Measurements from ENCODE around the gene RUVBL1. TPM values are rescaled to one million over a fixed set of nuclear protein-coding genes. Genes with fewer than 3 reads are reported as not detected.

Gene RUVBL1
- total and polyA plus RNA-seq, 2 donors (not counting 1 experiment from before 2014, with no cell fraction given): 52.3 to 67.2 TPM

DNA sequence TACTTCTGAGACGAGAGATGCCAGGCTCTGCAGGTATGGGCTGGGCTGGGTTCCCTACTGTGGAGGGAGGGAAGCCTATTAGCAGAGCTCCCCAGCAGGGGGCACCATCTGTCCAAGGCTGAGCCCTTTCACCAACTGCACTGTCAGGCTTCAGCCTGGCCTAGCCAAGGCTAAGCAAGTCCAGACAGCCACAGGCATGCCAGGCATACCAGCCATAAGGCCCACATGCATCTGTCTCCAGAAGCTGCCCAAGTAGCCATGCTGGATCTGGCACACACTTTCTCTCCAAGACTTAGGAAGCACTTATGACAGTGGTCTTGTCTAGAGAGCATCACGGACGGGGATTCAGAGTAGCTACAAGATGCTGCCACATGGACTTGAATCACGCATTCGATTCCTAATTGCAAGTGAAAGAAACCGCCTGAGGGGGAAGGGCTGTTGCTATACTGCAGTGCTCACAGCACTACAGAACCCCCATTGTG, 28.3 kb downstream of the RUVBL1 start:
- Histone ChIP-seq H2AFZ (ENCODE audit: low read length) (no peak overlapping the region), H3K4me1 (ENCODE audit: control insufficient read depth, extremely low read depth, insufficient read depth, low read length) (peaks cover 5% of the 10 kb centered on the region), H3K4me2 (ENCODE audit: extremely low read depth, insufficient read depth, low read length) (no peak overlapping the region), H3K27ac (ENCODE audit: insufficient read depth, low read length) (no peak overlapping the region), H3K36me3 (ENCODE audit: control insufficient read depth, insufficient read depth, low read length) (peaks cover 14% of the 10 kb centered on the region), H3K27me3 (ENCODE audit: control insufficient read depth, insufficient read depth, low read length) (no peaks in the 10 kb centered on the region), H3K79me2 (ENCODE audit: control insufficient read depth, insufficient read depth, low read length) (no peaks in the 10 kb centered on the region), H4K20me1 (ENCODE audit: control insufficient read depth, extremely low read depth, insufficient read depth, low read length) (no peaks in the 10 kb centered on the region), H3K4me3 (replicated peaks in 1 of 4; ENCODE audit: control extremely low read depth in 1 of 4, insufficient read depth in 1 of 4, low read depth in 3 of 4, low read length in 4 of 4) (no peak overlapping the region), H3K9me3 (ENCODE audit: control insufficient read depth, insufficient read depth, low read depth, low read length) (no peaks in the 10 kb centered on the region), H3K9ac (ENCODE audit: insufficient read depth, low read length) (no peak overlapping the region)
- TF ChIP-seq, protein P1, sequence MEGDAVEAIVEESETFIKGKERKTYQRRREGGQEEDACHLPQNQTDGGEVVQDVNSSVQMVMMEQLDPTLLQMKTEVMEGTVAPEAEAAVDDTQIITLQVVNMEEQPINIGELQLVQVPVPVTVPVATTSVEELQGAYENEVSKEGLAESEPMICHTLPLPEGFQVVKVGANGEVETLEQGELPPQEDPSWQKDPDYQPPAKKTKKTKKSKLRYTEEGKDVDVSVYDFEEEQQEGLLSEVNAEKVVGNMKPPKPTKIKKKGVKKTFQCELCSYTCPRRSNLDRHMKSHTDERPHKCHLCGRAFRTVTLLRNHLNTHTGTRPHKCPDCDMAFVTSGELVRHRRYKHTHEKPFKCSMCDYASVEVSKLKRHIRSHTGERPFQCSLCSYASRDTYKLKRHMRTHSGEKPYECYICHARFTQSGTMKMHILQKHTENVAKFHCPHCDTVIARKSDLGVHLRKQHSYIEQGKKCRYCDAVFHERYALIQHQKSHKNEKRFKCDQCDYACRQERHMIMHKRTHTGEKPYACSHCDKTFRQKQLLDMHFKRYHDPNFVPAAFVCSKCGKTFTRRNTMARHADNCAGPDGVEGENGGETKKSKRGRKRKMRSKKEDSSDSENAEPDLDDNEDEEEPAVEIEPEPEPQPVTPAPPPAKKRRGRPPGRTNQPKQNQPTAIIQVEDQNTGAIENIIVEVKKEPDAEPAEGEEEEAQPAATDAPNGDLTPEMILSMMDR (conservative IDR thresholded peaks at IDR 0.05 in 1 of 2, IDR thresholded peaks at IDR 0.05 in 1 of 2; ENCODE audit: low read depth in 1 of 2, low read length in 2 of 2): peak; percentile 80 to 90
- no peak for TF ChIP-seq EZH2 (IDR thresholded peaks at IDR 0.05; ENCODE audit: low read length, missing control alignments)
- DNase-seq (ENCODE audit: low read depth in 2 of 2): peak; percentile 83 to 88

DNA sequence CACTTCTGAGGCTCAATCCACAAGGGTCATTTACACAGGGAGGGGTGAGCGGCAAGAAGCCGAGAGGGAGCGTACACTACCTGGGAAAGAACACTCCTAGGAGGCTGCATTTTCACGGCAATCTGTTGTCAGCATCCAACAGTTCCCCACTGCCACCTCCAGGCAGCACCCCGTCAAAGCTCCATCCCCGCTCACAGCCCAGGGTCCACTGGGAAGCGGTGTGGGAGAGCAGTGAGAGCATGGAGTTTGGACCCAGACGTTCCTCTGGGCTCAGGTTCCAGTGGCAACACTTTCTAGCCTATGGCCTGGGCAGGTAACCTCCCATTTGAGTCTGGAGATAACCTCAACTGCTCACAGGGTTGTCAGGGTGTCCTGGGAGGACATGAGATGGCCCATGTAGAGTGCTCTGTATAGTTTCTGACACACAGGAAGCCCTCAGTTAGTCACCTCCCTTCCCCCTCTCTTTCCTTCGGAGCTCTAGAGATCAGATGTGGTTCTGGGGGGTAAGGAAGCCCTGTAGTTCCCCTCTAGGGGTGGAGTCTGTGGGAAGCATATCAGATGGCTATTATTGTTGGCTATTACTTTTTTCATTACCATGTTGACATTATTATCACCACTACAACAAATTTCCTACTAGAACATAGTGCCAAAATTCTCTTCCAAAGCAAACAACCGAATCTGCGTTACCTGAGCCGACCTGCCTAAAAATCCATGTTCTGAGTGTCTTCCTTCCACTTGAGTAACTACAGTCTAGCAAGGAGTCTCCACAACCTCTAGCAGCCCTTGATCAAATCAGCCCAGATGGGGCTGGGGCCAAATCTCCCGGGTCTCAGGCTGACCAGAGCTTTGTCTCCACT, 29.1 kb downstream of the RUVBL1 start:
- Histone ChIP-seq H3K79me2 (ENCODE audit: control insufficient read depth, insufficient read depth, low read length) (no peaks in the 10 kb centered on the region), H3K4me3 (replicated peaks in 1 of 4; ENCODE audit: control extremely low read depth in 1 of 4, insufficient read depth in 1 of 4, low read depth in 3 of 4, low read length in 4 of 4) (no peak overlapping the region), H3K4me2 (ENCODE audit: extremely low read depth, insufficient read depth, low read length) (no peak overlapping the region), H3K9me3 (ENCODE audit: control insufficient read depth, insufficient read depth, low read depth, low read length) (no peaks in the 10 kb centered on the region), H3K4me1 (ENCODE audit: control insufficient read depth, extremely low read depth, insufficient read depth, low read length) (peaks cover 5% of the 10 kb centered on the region), H4K20me1 (ENCODE audit: control insufficient read depth, extremely low read depth, insufficient read depth, low read length) (no peaks in the 10 kb centered on the region), H3K36me3 (ENCODE audit: control insufficient read depth, insufficient read depth, low read length) (peaks cover 12% of the 10 kb centered on the region), H3K9ac (ENCODE audit: insufficient read depth, low read length) (no peak overlapping the region), H2AFZ (ENCODE audit: low read length) (no peak overlapping the region), H3K27ac (ENCODE audit: insufficient read depth, low read length) (no peak overlapping the region), H3K27me3 (ENCODE audit: control insufficient read depth, insufficient read depth, low read length) (no peaks in the 10 kb centered on the region)
- TF ChIP-seq, protein P1 (conservative IDR thresholded peaks at IDR 0.05 in 1 of 2, IDR thresholded peaks at IDR 0.05 in 1 of 2; ENCODE audit: low read depth in 1 of 2, low read length in 2 of 2): no peak
- TF ChIP-seq EZH2 (IDR thresholded peaks at IDR 0.05; ENCODE audit: low read length, missing control alignments): no peak
- peak in 1 of 2 donors; percentile 27 for DNase-seq (ENCODE audit: low read depth in 2 of 2)

DNA sequence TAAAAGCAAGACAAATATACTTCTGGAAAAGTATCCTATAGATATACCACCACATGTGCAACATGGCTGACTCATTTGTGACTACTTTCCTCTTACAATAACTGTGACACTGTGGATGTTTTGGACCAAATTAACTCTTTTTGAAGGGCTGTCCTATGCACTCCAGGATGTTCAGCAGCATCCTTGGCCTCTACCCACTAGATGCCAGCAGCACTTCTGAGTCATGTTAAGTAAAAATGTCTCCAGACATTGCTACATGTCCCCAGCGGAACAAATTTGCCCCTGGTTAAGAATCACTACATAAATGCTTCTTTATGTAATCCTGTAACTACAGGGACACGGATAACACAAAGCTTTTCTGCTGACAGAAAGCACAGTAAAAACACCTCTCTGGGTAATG, 32.0 kb downstream of the RUVBL1 start:
- Histone ChIP-seq H3K79me2 (ENCODE audit: control insufficient read depth, insufficient read depth, low read length) (no peaks in the 10 kb centered on the region), H3K9me3 (ENCODE audit: control insufficient read depth, insufficient read depth, low read depth, low read length) (no peaks in the 10 kb centered on the region), H3K36me3 (ENCODE audit: control insufficient read depth, insufficient read depth, low read length) (peaks cover 8% of the 10 kb centered on the region), H3K27ac (ENCODE audit: insufficient read depth, low read length) (no peak overlapping the region), H3K4me3 (replicated peaks in 1 of 4; ENCODE audit: control extremely low read depth in 1 of 4, insufficient read depth in 1 of 4, low read depth in 3 of 4, low read length in 4 of 4) (no peak overlapping the region), H3K27me3 (ENCODE audit: control insufficient read depth, insufficient read depth, low read length) (no peaks in the 10 kb centered on the region), H3K4me2 (ENCODE audit: extremely low read depth, insufficient read depth, low read length) (no peak overlapping the region), H3K9ac (ENCODE audit: insufficient read depth, low read length) (no peak overlapping the region), H2AFZ (ENCODE audit: low read length) (no peak overlapping the region), H3K4me1 (ENCODE audit: control insufficient read depth, extremely low read depth, insufficient read depth, low read length) (peaks cover 5% of the 10 kb centered on the region), H4K20me1 (ENCODE audit: control insufficient read depth, extremely low read depth, insufficient read depth, low read length) (no peaks in the 10 kb centered on the region)
- TF ChIP-seq EZH2 (IDR thresholded peaks at IDR 0.05; ENCODE audit: low read length, missing control alignments): no peak
- TF ChIP-seq, protein P1 (conservative IDR thresholded peaks at IDR 0.05 in 1 of 2, IDR thresholded peaks at IDR 0.05 in 1 of 2; ENCODE audit: low read depth in 1 of 2, low read length in 2 of 2): no peak
- DNase-seq (ENCODE audit: low read depth in 2 of 2): no peak

All from fibroblast of lung (primary cell).